Stimulated activated CD4-positive, alpha-beta T cell treated with anti-CD3 and anti-CD28 coated beads, TNF-alpha, amount 100 ng/mL, for 4 hours (primary cell): ENCODE results near the gene GPR108.
"Not testable (repeated sequence)": the region's sequence is repeated elsewhere in the genome, so short reads cannot be mapped to it uniquely, and the experiment has no call there.

Experiments
- DNase-seq, 3 experiments: peaks; one replicate each; pipeline ENCODE4 v3.0.0-alpha.2; 2020; ENCODE audit warnings: low read depth in 3 of 3

GPR108 gene

GRCh38 chr19:6721138-6721474 is 16.3 kb downstream of the GPR108 start:
- no peak for DNase-seq

- DNase-seq, result no peak
These were observed 16.8 kb downstream of the GPR108 start, which contains the start of gene C3 for GRCh38 chr19:6720369-6721137. Gene C3 (minus strand): TSS chr19:6720650. CDS start chr19:6720589, 61 bp downstream.

- no peak for DNase-seq
These were observed 17.4 kb downstream of the GPR108 start for GRCh38 chr19:6719992-6720368.

GRCh38 chr19:6719540-6719861 is 17.9 kb downstream of the GPR108 start:
- no peak for DNase-seq

- no peak for DNase-seq
These were observed 18.4 kb downstream of the GPR108 start for GRCh38 chr19:6718741-6719539.

- DNase-seq, result no peak
These were observed 19.2 kb downstream of the GPR108 start for GRCh38 chr19:6718111-6718740.

GRCh38 chr19:6717441-6717971 is 19.9 kb downstream of the GPR108 start:
- DNase-seq, result no peak

- no peak for DNase-seq
These were observed 20.3 kb downstream of the GPR108 start for GRCh38 chr19:6717036-6717435.

- DNase-seq, result no peak
These were observed 20.8 kb downstream of the GPR108 start for GRCh38 chr19:6716610-6716970.

GRCh38 chr19:6714749-6715555 is 22.4 kb downstream of the GPR108 start:
- no peak for DNase-seq

- no peak for DNase-seq
These were observed 23.3 kb downstream of the GPR108 start for GRCh38 chr19:6713773-6714692.

- DNase-seq, result no peak
These were observed 24.4 kb downstream of the GPR108 start for GRCh38 chr19:6712692-6713670.

GRCh38 chr19:6712231-6712630 is 25.1 kb downstream of the GPR108 start:
- DNase-seq, result no peak

- DNase-seq, result no peak
These were observed 25.8 kb downstream of the GPR108 start for GRCh38 chr19:6711605-6712004.

- DNase-seq, result no peak
These were observed 26.4 kb downstream of the GPR108 start for GRCh38 chr19:6711078-6711361.

- DNase-seq, result no peak
These were observed 26.9 kb downstream of the GPR108 start for GRCh38 chr19:6710273-6711077.

- DNase-seq, result no peak
These were observed 27.8 kb downstream of the GPR108 start for GRCh38 chr19:6709549-6709948.

- not testable (repeated sequence) for DNase-seq
These were observed 28.5 kb downstream of the GPR108 start for GRCh38 chr19:6708913-6709312.

- no peak for DNase-seq
These were observed 29.0 kb downstream of the GPR108 start for GRCh38 chr19:6708346-6708745.
